ENCODE data around the gene CCDC57.

Gene CCDC57

DNA sequence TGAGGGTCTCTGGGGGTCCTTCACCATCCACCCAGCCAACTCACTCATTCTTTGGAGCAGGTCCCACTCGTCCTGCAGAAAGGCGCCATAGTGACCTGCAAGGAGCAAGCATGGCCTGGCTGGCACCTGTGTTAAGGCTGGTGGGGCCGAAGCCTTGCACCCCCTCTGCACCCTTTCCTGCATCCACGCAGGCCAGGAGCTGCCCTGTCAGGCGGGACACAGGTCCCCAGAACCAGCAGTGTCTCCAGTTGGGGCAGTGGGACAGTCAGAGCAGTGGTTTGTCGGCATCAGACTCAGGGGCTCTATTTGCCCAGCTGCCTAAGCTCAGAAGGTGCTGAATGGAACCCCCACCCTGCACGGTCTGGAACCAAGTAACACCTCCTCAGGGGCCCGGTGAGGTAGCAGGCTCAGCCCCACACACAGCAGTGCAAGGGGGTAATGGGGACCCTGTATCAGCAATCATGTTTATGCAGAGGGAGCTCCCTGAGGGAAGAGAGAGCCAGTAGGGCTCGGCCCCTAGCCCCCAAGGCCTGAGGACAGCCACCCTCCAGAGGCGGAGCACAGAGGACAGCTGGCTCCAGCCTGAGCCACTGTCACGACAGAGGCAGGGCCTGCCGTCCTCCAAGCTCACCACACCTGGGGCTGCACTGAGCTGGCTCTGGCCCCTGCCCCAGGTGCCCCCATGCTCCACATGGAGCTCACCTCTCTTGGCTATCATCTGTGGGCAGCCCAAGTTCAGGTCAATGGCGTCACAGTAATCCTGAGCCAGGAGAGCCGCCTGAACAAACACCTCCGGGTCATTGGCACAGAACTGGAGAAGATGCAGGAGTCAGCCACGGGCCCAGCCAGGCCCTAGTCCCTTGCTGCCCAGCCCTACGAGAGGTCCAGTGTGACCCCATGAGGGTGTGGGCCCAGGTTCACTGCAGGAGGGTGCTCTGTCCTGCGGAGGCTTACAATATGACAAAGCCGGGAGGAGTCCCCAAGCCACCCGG, 148.9 kb downstream of the CCDC57 start:
- no peak for DNase-seq (ENCODE audit: low read depth)
- TF ChIP-seq, protein P1, sequence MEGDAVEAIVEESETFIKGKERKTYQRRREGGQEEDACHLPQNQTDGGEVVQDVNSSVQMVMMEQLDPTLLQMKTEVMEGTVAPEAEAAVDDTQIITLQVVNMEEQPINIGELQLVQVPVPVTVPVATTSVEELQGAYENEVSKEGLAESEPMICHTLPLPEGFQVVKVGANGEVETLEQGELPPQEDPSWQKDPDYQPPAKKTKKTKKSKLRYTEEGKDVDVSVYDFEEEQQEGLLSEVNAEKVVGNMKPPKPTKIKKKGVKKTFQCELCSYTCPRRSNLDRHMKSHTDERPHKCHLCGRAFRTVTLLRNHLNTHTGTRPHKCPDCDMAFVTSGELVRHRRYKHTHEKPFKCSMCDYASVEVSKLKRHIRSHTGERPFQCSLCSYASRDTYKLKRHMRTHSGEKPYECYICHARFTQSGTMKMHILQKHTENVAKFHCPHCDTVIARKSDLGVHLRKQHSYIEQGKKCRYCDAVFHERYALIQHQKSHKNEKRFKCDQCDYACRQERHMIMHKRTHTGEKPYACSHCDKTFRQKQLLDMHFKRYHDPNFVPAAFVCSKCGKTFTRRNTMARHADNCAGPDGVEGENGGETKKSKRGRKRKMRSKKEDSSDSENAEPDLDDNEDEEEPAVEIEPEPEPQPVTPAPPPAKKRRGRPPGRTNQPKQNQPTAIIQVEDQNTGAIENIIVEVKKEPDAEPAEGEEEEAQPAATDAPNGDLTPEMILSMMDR (conservative IDR thresholded peaks at IDR 0.05; ENCODE audit: low read depth, low read length) = no peak

DNA sequence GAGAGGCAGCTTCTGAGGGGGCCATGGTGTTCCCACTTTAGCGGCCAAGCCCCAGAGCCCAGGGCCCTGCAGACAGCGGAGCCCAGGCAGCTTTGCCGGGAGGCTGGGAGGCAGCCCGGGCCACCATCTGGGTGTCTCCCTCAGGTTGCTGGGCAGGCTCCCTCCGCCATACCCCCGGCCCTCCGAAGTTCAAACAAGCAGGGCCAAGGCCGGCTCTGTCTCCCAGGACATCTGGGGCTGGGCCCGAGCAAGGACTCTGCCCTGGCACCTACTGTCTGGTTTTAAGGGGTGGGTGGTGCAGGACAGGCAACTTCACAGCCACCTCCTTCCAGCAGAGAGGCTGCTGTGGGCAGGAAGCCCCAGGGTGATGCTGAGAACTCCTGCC, 149.7 kb downstream of the CCDC57 start:
- no peak for DNase-seq (ENCODE audit: low read depth)
- no peak overlapping the region for H3K4me3 ChIP-seq (ENCODE audit: low read depth, low read length)
- TF ChIP-seq, protein P1 (conservative IDR thresholded peaks at IDR 0.05; ENCODE audit: low read depth, low read length) = no peak

More for the DNA sequence above, 148.9 kb downstream of the CCDC57 start:
- peak overlapping the region; percentile 76 for H3K4me3 ChIP-seq (ENCODE audit: low read depth, low read length)

DNA sequence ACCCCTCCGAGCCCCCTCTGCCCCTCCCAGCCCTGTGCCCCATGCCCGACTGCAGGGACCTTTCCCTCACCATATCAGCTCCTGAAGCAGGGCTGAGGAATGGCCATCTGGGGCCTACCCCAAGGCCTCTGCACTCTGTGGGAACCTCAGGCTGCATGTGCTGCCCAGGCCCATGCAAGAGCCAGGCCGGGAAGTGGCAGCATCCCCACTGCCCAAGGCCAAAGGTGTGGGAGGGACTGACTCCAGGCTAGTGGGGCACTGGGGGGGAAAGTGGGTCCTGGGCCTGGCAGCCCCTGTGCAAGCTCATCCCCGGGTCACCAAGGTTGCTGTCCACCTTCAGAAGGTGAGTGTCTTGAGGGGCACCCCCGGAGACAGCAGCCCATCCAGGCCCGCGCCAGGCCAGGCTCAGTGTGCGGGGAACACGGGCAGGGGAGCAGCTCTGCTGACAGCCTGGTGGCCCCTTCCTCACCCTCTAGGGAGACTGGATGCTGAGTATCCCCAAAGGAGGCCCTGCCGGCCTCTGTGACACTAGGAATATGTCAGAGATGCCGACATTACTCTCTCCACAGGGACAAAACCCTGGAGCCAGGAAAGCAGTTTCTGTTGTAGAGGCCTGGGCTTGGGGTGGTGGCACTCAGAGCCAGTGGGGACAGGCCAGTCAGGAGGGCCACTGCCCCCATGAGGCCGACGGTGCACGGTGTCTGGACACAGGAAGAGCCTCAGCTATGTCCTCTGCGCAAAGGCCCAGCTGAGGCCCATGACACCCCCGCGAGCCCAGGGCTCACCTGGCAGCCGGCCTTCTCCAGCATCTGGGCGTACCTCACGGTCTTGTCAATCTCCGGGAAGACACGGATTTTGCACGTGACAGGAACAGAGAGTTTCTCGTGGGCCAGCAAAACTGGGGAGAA, 150.3 kb downstream of the CCDC57 start:
- H3K4me3 ChIP-seq (ENCODE audit: low read depth, low read length) = no peak overlapping the region
- TF ChIP-seq, protein P1 (conservative IDR thresholded peaks at IDR 0.05; ENCODE audit: low read depth, low read length) = no peak
- DNase-seq (ENCODE audit: low read depth) = no peak

DNA sequence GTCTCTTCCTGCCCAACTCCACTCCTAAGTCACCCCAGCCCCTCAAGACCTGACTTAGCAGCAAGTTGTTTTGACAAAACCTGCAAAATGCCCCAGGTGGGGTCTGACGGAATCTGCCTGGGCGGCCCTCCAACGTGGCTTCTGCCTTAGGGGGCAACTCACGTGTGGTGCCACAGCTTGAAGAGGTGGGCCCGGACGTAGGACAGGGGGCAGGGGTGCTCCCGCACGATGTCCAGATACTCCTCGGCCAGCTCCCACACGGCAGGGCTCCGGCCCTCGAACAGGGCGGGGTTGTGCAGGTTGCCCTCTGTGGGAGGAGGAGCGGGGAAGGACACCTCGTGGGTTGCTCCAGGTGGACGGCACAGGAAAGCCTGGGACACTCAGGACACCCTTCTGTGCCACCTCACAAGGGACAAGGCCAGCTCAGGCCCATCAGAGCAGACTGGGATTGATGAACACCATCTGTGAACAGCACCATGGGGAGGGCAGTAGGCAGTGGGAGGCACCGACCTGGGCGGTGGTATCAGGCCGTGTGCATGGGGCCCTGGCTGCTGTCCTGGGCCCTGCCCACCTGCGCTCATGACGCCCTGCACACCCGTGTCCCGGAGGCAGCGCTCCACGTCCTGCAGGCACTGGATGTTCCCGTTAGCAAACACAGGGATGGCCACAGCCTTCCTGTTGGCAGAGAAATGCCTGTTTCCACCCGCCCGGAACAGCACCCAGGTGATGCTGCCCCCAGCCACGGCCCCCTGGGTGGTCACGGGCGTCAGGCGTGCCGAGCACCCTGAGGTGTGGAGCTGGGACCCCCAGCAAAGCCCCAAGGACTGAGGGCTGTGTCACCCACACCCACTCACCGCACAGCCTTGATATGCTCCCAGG, 151.4 kb downstream of the CCDC57 start:
- no peak for DNase-seq (ENCODE audit: low read depth)
- TF ChIP-seq, protein P1 (conservative IDR thresholded peaks at IDR 0.05; ENCODE audit: low read depth, low read length) = no peak
- H3K4me3 ChIP-seq (ENCODE audit: low read depth, low read length) = no peak overlapping the region

DNA sequence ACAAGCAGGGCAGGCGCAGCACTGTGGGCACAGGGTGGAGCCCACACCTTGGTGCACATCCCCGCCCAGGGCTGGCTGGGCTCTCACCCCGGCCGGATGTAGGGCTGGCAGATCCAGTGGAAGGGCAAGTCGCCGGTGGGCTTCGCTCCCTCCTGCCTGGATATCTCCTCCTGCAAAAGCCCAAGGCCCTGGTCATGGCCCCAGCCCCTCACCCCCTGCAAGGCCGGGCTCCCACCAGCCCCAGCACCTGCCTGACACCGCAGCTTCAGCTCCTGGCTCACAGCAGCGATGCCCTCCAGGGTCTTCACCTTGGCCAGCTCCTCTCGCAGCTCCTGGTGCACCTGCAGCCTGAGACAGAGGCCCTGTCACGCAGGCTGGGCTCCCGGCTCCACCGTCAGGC, 152.0 kb downstream of the CCDC57 start:
- H3K4me3 ChIP-seq (ENCODE audit: low read depth, low read length) = no peak overlapping the region
- DNase-seq (ENCODE audit: low read depth) = no peak
- TF ChIP-seq, protein P1 (conservative IDR thresholded peaks at IDR 0.05; ENCODE audit: low read depth, low read length) = no peak

DNA sequence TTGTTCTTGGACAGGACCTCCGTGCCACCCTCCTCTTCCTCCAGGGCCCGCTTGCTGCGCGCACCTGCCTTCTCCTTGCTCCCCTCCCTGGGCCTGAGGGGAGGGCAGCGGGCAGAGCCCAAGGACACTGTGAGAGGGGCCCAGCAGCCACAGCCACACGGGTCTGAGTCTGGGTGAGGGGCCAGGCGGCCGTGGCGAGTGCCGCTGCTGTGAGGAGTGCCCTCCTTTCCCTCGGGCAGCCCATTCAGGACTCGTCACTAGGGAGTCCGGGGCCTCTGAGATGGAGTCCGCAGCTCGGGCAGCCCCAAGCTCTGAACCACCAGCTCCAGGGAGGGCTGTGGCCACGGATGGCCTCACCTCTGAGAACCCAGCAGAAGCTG, 152.7 kb downstream of the CCDC57 start:
- no peak overlapping the region for H3K4me3 ChIP-seq (ENCODE audit: low read depth, low read length)
- TF ChIP-seq, protein P1 (conservative IDR thresholded peaks at IDR 0.05; ENCODE audit: low read depth, low read length) = no peak
- DNase-seq (ENCODE audit: low read depth) = no peak

Data from choroid plexus epithelial cell (primary cell).